ENCODE data around the gene KISS1.

DNA sequence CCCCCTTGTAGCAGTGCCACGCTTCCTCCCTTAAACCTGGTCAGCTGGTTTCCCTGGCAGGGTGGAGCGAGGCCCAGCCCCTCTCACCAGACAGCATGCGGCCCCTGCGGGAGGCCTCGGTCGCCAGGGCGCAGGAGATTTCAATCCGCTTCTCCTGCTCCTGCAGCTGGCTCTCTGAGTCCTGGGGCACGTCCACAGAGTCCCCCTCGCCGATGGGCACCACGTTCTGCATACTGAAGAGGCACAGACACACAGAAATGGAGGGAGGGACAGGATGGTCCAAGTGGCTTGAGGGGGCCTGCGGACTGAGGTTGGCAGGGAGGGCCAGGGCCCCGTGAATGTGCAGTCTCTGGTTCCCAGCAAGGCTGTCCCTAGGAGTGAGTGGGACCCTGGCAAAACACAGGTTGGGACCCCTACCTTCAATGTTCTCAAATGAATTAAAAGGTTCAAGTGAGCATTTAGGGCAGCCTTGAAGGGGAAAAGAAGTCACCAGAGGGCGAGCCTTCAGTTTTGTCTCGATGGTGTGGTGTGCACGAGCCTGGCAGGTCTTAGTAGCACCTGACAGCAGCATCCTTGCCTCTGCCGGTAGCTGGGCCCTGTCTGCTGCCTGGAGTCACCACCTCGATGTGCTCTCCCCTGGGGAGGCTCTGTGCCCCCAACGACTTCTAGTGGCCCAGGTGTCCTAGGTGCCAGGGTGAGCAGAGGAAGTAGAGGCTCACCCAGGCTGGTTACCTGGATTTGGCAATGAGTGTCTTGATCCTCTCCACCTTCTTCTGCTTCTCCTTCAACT is 31.9 kb upstream of the KISS1 start:
- TF ChIP-seq, protein P1, sequence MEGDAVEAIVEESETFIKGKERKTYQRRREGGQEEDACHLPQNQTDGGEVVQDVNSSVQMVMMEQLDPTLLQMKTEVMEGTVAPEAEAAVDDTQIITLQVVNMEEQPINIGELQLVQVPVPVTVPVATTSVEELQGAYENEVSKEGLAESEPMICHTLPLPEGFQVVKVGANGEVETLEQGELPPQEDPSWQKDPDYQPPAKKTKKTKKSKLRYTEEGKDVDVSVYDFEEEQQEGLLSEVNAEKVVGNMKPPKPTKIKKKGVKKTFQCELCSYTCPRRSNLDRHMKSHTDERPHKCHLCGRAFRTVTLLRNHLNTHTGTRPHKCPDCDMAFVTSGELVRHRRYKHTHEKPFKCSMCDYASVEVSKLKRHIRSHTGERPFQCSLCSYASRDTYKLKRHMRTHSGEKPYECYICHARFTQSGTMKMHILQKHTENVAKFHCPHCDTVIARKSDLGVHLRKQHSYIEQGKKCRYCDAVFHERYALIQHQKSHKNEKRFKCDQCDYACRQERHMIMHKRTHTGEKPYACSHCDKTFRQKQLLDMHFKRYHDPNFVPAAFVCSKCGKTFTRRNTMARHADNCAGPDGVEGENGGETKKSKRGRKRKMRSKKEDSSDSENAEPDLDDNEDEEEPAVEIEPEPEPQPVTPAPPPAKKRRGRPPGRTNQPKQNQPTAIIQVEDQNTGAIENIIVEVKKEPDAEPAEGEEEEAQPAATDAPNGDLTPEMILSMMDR (IDR thresholded peaks at IDR 0.05) = no peak
- no peak for TF ChIP-seq POLR2A (IDR thresholded peaks at IDR 0.05)

Measured in body of pancreas (tissue), 4 donors.